Activated CD4-positive, CD25-positive, alpha-beta regulatory T cell treated with anti-CD3 and anti-CD28 coated beads, Interleukin-2, amount 50 U/mL, for 24 hours (primary cell): ENCODE data around the gene MFSD11.
"Not testable (repeated sequence)": the region's sequence is repeated elsewhere in the genome, so short reads cannot be mapped to it uniquely, and the experiment has no call there.

ENCODE experiments used
- ATAC-seq, 2 donors: fragments of 150-1000 bp; cut with Tn5 transposase; one replicate each; pipeline ENCODE4 v1.10.0; 2021; ENCODE audit warnings: mild to moderate bottlenecking in 1 of 2, moderate library complexity in 1 of 2

The MFSD11 gene

DNA sequence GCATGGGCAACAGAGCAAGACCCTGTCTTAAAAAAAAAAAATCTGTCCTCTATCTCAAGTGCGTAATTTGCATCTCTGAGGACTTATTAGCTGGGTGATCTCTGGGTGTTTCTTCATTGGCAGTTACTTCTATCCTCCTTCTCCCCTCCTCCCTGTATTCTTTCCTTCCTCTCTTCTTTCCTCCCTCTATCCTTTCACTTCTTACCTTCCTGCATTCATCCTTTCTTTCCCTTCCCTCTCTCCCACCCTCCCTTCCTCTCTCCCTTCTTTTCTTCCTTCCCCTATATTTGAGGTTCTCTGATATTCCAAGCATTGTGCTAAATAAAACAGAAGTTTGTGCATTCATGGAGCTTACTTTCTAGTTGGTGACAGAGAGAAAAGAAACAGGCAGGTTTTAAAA, 10.7 kb downstream of the MFSD11 start:
- no peak for ATAC-seq

DNA sequence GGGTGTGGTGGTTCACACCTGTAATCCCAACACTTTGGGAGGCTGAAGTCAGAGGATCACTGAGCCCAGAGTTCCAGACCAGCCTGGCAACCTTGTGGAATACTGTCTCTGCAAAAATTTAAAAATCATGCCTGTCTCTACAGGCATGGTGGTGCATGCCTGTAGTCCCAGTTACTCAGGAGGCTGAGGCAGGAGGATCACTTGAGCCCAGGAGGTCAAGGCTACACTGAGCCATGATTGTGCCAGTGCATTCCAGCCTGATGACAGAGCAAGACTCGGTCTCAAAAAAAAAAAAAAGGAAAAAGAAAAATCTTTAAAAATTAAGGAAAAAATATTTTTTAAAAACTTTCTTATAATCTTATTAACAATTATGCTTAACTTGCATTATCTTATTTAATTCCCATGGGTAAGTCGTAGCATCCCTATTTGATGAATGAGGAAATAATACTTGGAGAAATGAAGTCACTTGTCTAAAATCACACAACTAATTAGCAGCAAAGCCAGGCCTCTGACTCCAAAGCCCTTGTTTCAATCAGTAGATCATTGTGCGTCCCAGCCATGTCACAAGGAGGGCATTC, 13.6 kb downstream of the MFSD11 start:
- no peak for ATAC-seq

- ATAC-seq = peak; percentile 59 to 67
Observed at GRCh38 chr17:76752006-76752405, 14.1 kb downstream of the MFSD11 start.

- ATAC-seq = peak; percentile 82 to 85
Observed at GRCh38 chr17:76753061-76753961, 15.4 kb downstream of the MFSD11 start.

DNA sequence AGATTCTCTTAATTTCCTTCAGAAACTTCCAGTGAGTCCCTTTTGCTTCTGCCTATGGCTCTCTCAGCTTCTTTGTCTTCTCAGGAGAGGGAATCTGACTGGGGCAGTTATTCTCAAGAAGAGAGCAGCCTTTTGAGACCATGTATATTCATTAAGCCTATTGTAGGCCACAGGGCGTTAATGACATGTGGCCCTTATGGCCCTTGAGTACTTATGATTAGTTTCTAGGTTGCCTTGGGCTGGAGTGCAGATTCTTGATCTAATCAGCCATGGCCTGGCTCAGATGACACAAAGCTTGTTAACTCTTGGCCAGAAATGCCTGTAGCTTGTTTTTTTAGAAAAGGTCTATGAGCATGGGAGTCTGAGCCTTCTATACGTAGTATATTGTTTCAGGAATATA, 17.4 kb downstream of the MFSD11 start:
- ATAC-seq = no peak

DNA sequence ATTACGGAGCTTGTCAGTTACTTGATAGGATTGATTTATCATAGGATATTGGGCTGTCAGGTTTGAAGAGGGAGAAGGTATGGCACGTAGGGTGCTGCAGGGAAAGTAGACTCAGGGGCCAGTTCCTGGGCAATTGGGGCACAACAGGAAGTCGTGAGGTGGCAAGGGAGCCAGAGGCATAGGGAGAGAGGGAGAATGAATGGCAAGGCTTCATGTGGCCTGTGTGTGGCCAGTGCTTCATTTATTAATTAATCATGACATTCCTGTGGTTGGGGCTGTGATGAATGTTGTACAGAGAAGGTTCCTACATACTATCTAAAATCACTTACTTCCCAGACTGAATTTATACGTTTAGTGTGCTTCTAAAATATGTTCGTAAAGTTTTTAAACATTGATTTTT, 19.3 kb downstream of the MFSD11 start:
- no peak for ATAC-seq

GRCh38 chr17:76758570-76758969, 20.7 kb downstream of the MFSD11 start:
- no peak for ATAC-seq

DNA sequence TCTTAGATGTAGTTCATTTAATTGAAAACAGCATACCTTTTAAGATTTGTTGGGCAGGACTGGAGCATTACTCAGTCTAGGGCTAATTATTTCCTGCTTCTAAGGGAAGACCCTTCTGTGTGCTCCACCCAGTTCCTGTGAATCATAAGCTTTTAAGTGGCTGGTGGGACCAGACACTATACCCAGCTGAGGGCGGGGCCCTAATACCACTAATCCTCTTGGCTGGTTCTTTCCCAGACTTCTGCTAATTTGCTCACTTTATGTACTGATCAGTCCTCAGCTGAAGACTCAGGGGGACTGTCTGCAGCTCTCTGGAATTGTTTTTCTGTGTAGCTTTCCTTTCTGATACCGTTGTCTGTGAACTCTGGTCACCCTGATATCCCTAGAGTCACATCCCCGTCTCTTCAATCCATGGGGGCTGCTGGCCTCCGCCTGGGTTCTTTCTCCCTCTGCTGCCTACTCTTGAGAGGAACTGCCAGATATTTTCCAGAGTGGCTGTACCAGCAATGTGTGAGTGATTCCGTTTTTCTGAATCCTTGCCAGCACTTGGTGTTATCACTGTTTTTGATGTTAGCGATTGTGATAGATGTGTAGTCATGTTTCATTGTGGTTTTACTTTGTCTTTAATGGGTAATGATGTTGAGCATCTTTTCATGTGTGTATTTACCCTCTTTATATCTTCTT, 35.1 kb downstream of the MFSD11 start:
- ATAC-seq = peak; percentile 98 to 99

GRCh38 chr17:76775021-76775600, 37.2 kb downstream of the MFSD11 start:
- ATAC-seq = no peak

DNA sequence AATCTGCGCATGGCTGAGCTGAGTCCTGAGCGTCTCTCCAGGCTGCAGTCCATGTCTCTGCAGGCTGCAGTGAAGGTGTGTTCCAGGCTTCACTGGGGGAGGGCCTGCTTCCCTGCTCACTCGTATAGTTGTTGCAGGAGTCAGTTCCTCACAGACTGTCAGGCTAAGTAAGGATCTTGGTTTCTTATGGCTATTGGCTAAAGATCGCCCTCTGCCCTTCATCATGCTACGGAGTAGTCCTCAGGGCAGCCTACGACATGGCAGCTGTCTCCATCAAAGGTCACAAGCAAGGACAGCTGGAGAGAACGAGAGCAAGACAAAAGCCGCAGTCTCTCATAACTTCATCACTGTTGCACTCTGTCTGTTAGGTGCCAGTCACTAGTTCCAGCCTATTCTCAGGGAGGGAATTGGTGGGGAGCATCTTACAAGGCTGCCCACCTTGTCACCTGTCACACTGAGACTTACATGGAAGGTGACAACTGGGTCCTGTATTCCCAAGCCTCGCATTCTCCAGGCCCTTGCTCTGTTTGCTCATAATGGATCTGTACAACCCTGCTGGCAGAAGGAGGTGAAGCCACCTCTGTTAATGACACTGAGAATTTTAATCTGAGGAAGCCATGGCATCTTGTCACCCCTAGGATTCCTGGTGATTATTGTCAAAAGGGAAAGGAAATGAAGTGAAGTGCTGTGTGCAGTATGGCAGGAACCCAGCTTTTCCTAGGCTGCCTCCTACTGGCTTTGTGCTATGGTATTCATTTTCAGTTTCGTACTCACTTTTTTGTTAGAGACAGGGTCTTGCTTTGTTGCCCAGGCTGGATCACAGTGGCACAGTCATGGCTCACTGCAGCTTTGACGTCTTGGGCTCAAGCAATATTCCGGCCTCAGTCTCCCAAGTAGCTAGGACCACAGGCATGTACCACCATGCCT, 43.4 kb downstream of the MFSD11 start:
- no peak for ATAC-seq

GRCh38 chr17:76783146-76783545, 45.2 kb downstream of the MFSD11 start:
- no peak for ATAC-seq

DNA sequence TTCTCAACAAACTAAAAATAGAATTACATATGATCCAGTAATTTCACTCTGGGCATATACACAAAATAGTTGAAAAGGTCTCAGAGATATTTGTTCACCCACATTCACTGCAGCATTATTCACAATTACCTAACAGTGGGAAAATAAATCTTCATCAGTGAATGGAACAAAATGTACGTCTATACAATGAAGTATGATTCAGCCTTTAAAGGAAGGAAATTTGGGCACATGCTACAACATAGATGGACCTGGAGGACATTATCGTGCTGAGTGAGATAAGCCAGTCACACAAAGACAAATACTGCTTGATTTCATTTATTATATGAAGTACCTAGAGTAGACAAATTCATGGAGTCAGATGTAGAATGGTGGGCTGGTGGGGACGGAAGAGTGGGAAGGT, 47.0 kb downstream of the MFSD11 start:
- ATAC-seq = no peak

DNA sequence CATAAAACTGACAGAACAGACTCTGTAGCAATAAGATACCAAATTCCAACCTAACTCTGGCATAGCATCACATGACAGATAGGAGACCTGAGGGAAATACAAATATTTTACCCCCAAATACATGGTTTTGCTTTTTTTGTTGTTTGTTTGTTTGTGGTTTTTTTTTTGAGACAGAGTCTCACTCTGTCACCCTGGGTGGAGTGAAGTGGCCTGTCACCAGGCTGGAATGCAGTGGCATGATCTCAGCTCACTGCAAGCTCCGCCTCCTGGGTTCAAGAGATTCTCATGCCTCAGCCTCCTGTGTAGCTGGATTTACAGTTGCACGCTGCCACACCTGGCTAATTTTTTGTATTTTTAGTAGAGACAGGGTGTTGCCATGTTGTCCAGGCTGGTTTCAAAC, 49.9 kb downstream of the MFSD11 start:
- not testable (repeated sequence) for ATAC-seq

DNA sequence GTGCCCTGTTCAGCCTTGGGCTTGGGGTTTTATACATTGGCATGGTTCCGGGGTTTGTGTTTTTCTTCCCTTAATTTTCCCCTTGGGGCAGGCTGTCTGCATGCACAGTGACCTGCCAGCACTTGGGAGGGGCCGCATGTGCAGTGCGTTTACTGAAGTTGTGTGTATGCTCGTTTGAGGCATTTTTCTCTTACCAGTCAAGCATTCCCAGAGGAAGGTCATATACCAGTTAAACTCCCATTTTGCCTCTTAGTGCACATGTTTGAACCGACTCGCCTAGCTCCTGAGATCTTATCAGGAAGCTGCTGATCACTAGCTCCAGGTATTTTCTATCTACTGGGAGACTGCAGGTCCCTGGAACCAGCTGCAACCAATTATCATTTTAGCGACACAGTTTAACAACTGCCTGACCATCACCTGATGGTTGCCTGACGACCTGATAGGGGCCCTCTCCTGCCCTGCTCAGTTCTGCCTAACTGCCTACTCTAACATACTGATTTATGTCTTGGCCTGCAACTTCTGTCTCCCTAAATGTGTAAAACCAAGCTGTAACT, 51.4 kb downstream of the MFSD11 start:
- ATAC-seq = no peak

GRCh38 chr17:76791053-76791980, 53.4 kb downstream of the MFSD11 start:
- peak; percentile 55 to 68 for ATAC-seq

GRCh38 chr17:76792348-76792747, 54.4 kb downstream of the MFSD11 start:
- ATAC-seq = no peak

- ATAC-seq = peak in 1 of 2 donors; percentile 20
Observed at GRCh38 chr17:76793775-76794174, 55.9 kb downstream of the MFSD11 start.

DNA sequence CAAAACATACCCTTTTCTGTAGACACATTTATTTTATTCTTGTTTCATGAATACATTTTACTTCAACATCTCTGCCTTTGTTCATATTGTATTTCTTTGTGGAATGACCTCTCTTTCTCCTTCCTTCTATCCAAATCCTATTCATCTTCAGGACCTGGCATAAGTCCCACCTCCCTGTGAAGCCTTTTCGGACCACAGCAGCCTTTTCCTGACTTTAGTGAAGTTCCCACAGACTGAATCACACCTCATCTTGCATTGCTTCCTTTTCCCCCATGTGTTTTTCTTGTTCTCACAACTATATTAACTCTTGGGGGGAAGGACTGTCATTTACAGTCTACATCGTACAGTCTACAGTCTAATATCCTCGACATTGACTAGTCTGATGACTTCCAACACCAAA, 58.2 kb downstream of the MFSD11 start:
- ATAC-seq = no peak

- no peak for ATAC-seq
Observed at GRCh38 chr17:76797241-76797840, 59.4 kb downstream of the MFSD11 start.

DNA sequence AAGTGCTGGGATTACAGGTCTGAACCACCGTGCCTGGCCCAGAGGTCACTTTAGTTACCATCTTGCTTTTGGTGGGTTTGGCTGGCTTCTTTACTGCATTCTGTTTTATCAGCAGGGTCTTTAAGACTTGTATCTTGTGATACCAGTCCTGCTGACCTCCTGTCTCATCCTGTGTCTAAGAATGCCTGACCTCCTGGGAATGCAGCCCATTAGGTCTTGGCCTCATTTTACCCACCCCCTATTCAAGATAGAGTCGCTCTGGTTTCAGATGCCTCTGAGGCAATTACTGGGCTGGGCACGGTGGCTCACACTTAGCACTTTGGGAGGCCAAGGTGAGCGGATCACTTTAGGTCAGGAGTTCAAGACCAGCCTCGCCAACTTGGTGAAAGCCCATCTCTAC, 63.8 kb downstream of the MFSD11 start:
- no peak for ATAC-seq
